GM21515 (cell line): ENCODE data around the gene RNASE8.
A peak's percentile ranks its signal among the peaks of the same experiment; 100 is the strongest.

Experiments
- ATAC-seq: cut with Tn5 transposase; IDR thresholded peaks from one replicate; pipeline ENCODE4 v1.9.1; 2021; ENCODE audit not compliant: unreplicated experiment

Gene RNASE8

DNA sequence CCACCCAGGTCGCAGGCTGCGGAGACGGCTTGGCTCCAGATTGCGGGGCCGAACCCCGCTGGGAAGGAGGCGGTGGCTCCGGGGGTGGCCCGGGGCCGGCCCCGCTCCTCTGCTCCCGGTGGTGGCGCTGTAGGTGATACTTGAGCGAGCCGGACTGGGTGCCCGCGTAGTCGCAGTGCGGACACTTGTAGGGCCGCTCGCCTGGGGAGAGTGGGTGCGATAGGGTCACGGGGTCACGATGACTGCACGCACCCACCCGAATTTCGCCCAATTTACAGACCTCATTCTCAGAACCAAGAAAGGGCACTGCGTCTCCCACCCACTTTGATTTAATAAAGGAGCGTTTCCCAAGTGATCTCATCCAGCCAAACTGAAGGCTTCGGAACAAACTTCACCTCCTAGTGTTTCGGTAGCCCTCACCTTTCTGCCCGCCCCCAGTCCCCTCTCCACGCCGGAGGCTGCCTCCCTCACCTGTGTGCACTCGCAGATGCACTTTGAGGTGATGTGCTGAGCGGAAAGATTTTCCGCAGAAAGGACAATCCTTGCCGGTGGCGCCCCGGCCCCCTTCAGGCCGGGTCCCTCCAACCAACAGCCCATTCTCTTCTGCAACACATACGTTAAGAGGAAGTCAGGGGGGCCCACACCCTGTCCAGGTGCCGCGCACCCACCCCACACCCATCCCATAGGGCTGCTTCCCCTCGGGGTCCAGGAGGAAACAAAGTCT, 33.5 kb downstream of the RNASE8 start:
- ATAC-seq = no peak

GRCh38 chr14:21091821-21092272, 34.2 kb downstream of the RNASE8 start:
- no peak for ATAC-seq

DNA sequence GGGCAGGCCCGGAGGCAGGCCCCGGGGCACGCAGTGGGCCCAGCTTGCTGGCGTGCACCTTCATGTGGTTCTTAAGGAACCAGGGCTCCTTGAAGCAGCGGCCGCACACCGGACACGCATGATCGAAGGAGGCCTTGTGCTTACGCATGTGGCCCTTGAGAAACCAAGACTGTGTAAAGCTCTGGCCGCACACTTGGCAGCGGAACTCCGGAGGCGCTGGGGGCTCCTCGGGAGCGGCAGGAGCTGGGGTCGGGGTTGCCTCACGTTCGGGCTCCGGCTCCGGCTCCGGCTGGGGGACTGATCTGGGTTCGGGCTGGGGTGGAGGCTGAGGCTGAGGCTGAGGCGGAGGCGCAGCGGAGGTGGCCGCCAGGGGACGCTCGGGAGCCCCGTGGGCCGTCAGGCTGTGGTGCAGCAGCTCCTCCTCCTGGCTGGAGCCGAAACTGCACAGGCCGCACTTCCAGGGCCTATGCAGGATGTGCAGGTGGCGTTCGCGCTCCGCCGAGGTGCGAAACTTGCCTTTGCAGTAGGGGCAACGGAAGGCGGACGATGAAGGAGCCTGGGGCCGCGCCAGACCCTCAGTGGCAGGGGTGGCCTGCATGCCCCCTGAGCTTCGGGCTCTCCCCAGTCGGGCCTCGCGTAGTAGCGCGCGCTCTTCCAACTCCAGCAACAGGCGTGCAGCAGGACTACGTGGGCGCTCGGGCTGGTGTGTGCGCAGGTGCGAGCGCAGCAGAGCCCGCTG, 34.8 kb downstream of the RNASE8 start:
- peak; percentile 79 for ATAC-seq

DNA sequence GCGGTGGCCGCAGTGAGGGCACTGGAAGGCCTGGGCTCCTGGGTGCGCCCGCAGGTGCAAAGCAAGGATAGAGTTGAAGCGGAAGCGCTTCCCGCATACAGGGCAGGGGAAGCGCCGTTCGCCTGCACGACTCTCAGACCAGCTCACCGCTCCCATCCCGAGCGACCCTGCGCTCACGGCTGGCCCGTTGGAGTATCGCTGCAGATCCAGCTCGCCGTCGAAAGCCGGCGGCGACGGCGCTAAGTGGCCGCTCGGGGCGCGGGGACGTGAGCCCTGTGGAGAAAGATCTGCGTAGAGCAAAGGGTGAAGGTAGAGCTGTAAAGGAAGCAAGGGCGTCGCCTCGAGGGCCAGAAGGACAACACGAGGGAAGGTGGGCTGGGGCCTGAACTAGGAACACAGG, 35.4 kb downstream of the RNASE8 start:
- no peak for ATAC-seq

GRCh38 chr14:21093769-21094681, 36.4 kb downstream of the RNASE8 start:
- no peak for ATAC-seq

DNA sequence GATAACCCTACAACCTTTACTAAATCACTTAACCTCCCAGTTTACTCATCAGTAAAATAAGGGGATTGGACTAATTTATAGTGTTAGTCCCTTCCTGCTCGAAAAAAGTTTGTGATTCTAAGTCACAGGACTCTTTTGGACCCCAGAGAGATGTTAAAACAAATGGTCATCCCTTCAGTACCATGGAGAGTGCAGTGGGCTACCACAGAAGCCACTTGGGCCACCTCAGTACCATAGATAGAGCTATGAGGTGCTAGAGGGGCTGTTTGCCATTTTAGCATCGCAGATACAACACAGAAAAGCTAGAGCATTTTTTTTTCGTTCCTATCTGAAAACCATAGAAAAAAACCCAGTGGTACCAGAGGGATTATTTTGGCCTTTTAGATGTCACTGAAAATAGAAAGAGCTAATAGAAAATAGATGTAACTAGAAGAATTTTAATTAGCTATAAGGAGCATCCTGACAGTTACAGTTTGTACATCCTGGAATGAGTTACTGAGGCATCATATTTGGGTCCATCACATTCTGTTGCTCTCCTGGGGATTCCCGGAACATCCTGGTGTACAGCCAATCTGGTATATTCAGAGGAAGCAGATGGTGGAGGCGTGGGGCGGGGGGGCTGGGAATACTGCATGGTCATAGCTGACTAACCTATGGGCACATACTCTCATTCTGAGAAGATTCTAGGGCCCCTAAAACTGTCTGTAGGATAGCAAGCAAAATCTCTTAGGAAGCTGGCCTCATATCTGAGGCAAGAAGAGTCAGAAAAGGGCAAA, 38.0 kb downstream of the RNASE8 start:
- ATAC-seq = no peak

DNA sequence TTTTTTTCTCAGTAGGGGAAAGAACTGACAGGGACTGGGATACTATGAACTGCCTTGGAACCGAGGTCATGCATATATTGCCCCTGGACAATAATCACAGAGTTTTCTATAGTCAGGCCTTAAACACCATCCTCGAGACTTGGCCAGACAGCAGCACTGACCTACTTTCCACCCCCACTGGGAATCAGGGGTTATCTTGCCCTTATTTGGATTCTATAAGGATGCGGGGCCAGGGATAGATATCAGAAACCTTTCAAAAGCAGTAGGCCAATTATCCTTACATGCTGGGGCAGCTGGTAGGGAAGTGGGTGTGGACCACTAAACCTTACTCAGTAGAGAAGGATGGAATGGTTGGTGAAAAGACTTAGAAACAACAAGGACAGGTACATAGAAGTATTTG, 38.8 kb downstream of the RNASE8 start:
- no peak for ATAC-seq

- no peak for ATAC-seq
Measured at GRCh38 chr14:21096978-21097635, 39.5 kb downstream of the RNASE8 start.

DNA sequence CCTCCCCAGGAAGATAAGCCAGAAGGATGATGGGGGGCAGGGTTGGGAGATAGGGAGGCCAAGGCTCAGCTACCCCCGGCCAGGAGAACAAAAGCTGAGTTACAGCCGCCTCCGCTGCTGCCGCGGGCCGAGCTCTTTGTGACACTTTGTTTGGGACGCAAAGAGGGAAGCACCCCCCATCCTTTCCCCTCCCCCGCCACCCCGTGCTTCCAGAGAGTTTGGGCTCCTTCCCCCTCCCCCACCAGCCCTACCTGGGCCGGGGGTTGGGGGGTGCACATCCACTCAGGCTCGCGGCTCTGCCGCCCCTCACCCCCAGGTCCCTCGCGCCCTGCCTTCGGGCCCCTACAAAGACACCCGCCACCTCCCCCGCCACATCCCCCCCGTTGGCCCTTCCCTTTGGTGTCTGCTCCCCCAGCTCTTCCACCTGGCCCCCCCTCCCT, 40.0 kb downstream of the RNASE8 start:
- ATAC-seq = no peak

GRCh38 chr14:21098076-21098891, 40.7 kb downstream of the RNASE8 start, which contains the start of gene ZNF219:
TSS of gene ZNF219 (minus strand) at chr14:21098655. CDS start at chr14:21093591, 5,064 bp downstream.
- no peak for ATAC-seq

- no peak for ATAC-seq
Measured at GRCh38 chr14:21098892-21099595, 41.4 kb downstream of the RNASE8 start.

- no peak for ATAC-seq
Measured at GRCh38 chr14:21099596-21099985, 42.0 kb downstream of the RNASE8 start.

DNA sequence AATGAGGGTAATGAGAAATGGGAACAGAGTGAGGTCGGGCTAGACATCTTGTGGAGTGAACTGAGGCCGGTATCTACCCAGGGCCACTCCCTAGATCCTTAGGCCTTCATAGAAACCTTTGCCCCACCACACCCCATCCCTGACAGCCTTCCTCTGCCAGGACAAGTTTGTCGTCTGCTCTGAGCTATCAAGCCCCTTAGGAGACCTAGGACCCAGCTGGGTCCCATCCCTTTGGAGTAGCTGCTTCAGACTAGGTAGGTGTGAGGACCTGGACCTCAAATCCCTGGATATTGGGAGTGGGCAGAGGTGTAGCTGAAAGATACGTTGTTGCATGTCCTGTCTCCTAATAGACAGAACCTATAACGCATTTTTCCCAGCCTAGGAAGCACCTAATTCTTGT, 43.3 kb downstream of the RNASE8 start, which contains the start of gene TMEM253:
TMEM253 (plus strand) TSS at position 136 of the 400 bp plus-strand sequence. CDS start 278 bp downstream, outside the sequence.
- no peak for ATAC-seq

- no peak for ATAC-seq
Measured at GRCh38 chr14:21101802-21102413, 44.3 kb downstream of the RNASE8 start.

GRCh38 chr14:21102521-21103410, 45.1 kb downstream of the RNASE8 start:
- ATAC-seq = no peak

DNA sequence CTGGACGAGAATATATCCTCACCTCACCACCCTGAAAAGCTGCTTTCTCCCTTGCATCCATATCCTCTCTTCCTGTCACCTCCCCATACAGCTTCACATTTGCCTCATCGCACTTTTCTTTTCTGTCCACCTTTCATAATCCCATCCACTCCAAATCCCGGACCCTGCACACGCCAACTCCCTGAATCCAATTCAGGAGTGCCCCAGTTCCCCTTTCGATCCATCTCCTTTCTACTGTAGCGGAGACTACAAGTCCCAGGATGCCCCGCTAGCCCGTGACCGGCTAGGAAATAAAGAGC, 45.7 kb downstream of the RNASE8 start:
- no peak for ATAC-seq
